ENCODE measurements around the gene SLC9A5.
A peak's percentile ranks its signal among the peaks of the same experiment; 100 is the strongest.

Gene SLC9A5

DNA sequence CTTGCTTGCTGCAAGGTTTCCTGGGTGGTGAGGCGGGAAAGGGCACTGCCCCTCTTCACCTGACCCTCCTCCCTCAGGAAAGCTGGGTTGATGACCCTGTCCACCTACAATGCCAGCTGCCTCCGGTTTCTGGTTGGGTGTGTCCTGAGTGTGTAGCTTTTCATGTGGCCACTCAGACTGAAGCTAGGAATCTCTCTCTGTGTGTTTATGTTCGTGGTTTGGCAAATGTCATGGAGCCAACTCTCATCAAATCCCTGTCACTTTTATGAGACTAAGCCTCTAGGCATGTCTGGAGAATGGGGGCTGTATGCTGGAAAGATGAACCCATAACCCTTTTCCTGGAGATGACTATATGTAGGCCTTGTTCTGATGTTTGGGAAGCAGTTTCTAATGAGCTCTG, 47.6 kb downstream of the SLC9A5 start:
- Histone ChIP-seq H2AK5ac (ENCODE audit: low read length) (no peak overlapping the region), H4K8ac (ENCODE audit: low read depth, low read length) (no peak overlapping the region), H3K23ac (ENCODE audit: low read length) (no peak overlapping the region), H3K4me2 (ENCODE audit: low read length) (no peak overlapping the region), H3K27me3 (ENCODE audit: insufficient read depth, low read length, poor library complexity) (no peaks in the 10 kb centered on the region), H3K27ac (ENCODE audit: low read depth, low read length) (no peak overlapping the region), H3K4me3 (ENCODE audit: low read length) (no peak overlapping the region), H3K56ac (ENCODE audit: low read length) (no peak overlapping the region), H3K36me3 (ENCODE audit: control insufficient read depth, insufficient read depth, low read length) (no peaks in the 10 kb centered on the region), H3K4me1 (ENCODE audit: control insufficient read depth, low read depth, low read length) (no peaks in the 10 kb centered on the region), H3K79me1 (ENCODE audit: low read length) (no peaks in the 10 kb centered on the region), H2BK5ac (ENCODE audit: low read length) (no peak overlapping the region), H2BK120ac (ENCODE audit: low read depth, low read length) (no peak overlapping the region), H3K9ac (ENCODE audit: low read length) (no peak overlapping the region), H4K5ac (ENCODE audit: low read length) (no peak overlapping the region), H3K18ac (ENCODE audit: low read length) (no peak overlapping the region), H3K79me2 (ENCODE audit: control insufficient read depth, insufficient read depth, low read length) (no peaks in the 10 kb centered on the region), H2BK15ac (replicated peaks; ENCODE audit: low read depth) (no peak overlapping the region), H3K4ac (ENCODE audit: low read depth, low read length) (no peak overlapping the region)
- WGBS (ENCODE audit: extremely low coverage, insufficient coverage, low lambda C conversion rate): no CpG with 5 or more reads among the region's 3 CpGs
- DNase-seq: no peak

DNA sequence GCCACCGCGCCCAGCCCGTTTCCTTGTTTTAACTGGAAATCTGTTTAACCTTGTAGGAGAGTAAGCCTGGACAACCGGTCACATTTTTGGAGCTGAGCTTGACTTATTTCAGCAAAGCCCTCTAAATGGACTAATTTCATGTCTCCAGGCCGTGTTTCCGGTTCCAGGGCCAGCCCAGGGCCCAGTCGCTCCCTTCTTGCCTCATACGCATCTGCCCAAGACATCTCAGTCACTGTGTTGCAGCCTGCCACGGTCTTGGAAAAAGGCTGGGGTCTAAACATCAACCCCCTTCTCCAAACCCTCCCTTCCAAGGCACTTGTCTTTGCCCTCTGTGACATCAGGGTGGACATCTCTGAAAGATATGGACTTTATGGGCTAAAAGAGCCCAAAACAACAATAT, 49.5 kb downstream of the SLC9A5 start:
- DNase-seq: no peak
- Histone ChIP-seq H2BK5ac (ENCODE audit: low read length) (no peak overlapping the region), H4K5ac (ENCODE audit: low read length) (no peak overlapping the region)

GRCh38 chr16:67299269-67299668, 50.5 kb downstream of the SLC9A5 start:
- H3K27ac ChIP-seq (ENCODE audit: low read depth, low read length): no peak overlapping the region
- no peak overlapping the region for H3K18ac ChIP-seq (ENCODE audit: low read length)
- no peak overlapping the region for H2BK15ac ChIP-seq (replicated peaks; ENCODE audit: low read depth)
- H3K79me2 ChIP-seq (ENCODE audit: control insufficient read depth, insufficient read depth, low read length): no peaks in the 10 kb centered on the region
- H3K4ac ChIP-seq (ENCODE audit: low read depth, low read length): no peak overlapping the region
- H2AK5ac ChIP-seq (ENCODE audit: low read length): no peak overlapping the region
- no peak overlapping the region for H4K5ac ChIP-seq (ENCODE audit: low read length)
- H3K4me3 ChIP-seq (ENCODE audit: low read length): no peak overlapping the region
- no peaks in the 10 kb centered on the region for H3K36me3 ChIP-seq (ENCODE audit: control insufficient read depth, insufficient read depth, low read length)
- H3K23ac ChIP-seq (ENCODE audit: low read length): no peak overlapping the region
- DNase-seq: no peak
- H3K79me1 ChIP-seq (ENCODE audit: low read length): no peaks in the 10 kb centered on the region
- H2BK5ac ChIP-seq (ENCODE audit: low read length): no peak overlapping the region
- H4K8ac ChIP-seq (ENCODE audit: low read depth, low read length): no peak overlapping the region
- no peak overlapping the region for H3K9ac ChIP-seq (ENCODE audit: low read length)
- no peak overlapping the region for H3K4me2 ChIP-seq (ENCODE audit: low read length)
- no peaks in the 10 kb centered on the region for H3K27me3 ChIP-seq (ENCODE audit: insufficient read depth, low read length, poor library complexity)
- no peaks in the 10 kb centered on the region for H3K4me1 ChIP-seq (ENCODE audit: control insufficient read depth, low read depth, low read length)
- no peak overlapping the region for H3K56ac ChIP-seq (ENCODE audit: low read length)
- no CpG with 5 or more reads among the region's 15 CpGs for WGBS (ENCODE audit: extremely low coverage, insufficient coverage, low lambda C conversion rate)
- no peak overlapping the region for H2BK120ac ChIP-seq (ENCODE audit: low read depth, low read length)

More for the DNA sequence above, 49.5 kb downstream of the SLC9A5 start:
- no peak overlapping the region for H2AK5ac ChIP-seq (ENCODE audit: low read length)
- no peaks in the 10 kb centered on the region for H3K27me3 ChIP-seq (ENCODE audit: insufficient read depth, low read length, poor library complexity)
- no peaks in the 10 kb centered on the region for H3K36me3 ChIP-seq (ENCODE audit: control insufficient read depth, insufficient read depth, low read length)
- no peak overlapping the region for H3K4me2 ChIP-seq (ENCODE audit: low read length)
- H3K56ac ChIP-seq (ENCODE audit: low read length): no peak overlapping the region
- no peak overlapping the region for H3K18ac ChIP-seq (ENCODE audit: low read length)
- H2BK120ac ChIP-seq (ENCODE audit: low read depth, low read length): no peak overlapping the region
- no peak overlapping the region for H4K8ac ChIP-seq (ENCODE audit: low read depth, low read length)
- no peaks in the 10 kb centered on the region for H3K79me1 ChIP-seq (ENCODE audit: low read length)
- H3K79me2 ChIP-seq (ENCODE audit: control insufficient read depth, insufficient read depth, low read length): no peaks in the 10 kb centered on the region
- no CpG with 5 or more reads among the region's 9 CpGs for WGBS (ENCODE audit: extremely low coverage, insufficient coverage, low lambda C conversion rate)
- H3K27ac ChIP-seq (ENCODE audit: low read depth, low read length): no peak overlapping the region
- H3K4me1 ChIP-seq (ENCODE audit: control insufficient read depth, low read depth, low read length): no peaks in the 10 kb centered on the region
- H3K4ac ChIP-seq (ENCODE audit: low read depth, low read length): no peak overlapping the region
- no peak overlapping the region for H3K23ac ChIP-seq (ENCODE audit: low read length)
- H3K4me3 ChIP-seq (ENCODE audit: low read length): no peak overlapping the region
- no peak overlapping the region for H3K9ac ChIP-seq (ENCODE audit: low read length)
- no peak overlapping the region for H2BK15ac ChIP-seq (replicated peaks; ENCODE audit: low read depth)

- Histone ChIP-seq H3K9ac (ENCODE audit: low read length) (no peak overlapping the region), H2AK5ac (ENCODE audit: low read length) (no peak overlapping the region), H2BK5ac (ENCODE audit: low read length) (no peak overlapping the region), H4K8ac (ENCODE audit: low read depth, low read length) (no peak overlapping the region), H3K4me1 (ENCODE audit: control insufficient read depth, low read depth, low read length) (no peaks in the 10 kb centered on the region), H3K79me1 (ENCODE audit: low read length) (no peaks in the 10 kb centered on the region), H3K79me2 (ENCODE audit: control insufficient read depth, insufficient read depth, low read length) (no peaks in the 10 kb centered on the region), H3K23ac (ENCODE audit: low read length) (no peak overlapping the region), H3K4me3 (ENCODE audit: low read length) (no peak overlapping the region), H3K27me3 (ENCODE audit: insufficient read depth, low read length, poor library complexity) (no peaks in the 10 kb centered on the region), H2BK120ac (ENCODE audit: low read depth, low read length) (no peak overlapping the region), H3K56ac (ENCODE audit: low read length) (no peak overlapping the region), H4K5ac (ENCODE audit: low read length) (no peak overlapping the region), H3K4ac (ENCODE audit: low read depth, low read length) (no peak overlapping the region), H3K18ac (ENCODE audit: low read length) (no peak overlapping the region), H3K27ac (ENCODE audit: low read depth, low read length) (no peak overlapping the region), H2BK15ac (replicated peaks; ENCODE audit: low read depth) (no peak overlapping the region), H3K36me3 (ENCODE audit: control insufficient read depth, insufficient read depth, low read length) (no peaks in the 10 kb centered on the region), H3K4me2 (ENCODE audit: low read length) (no peak overlapping the region)
- no peak for DNase-seq
- WGBS (ENCODE audit: extremely low coverage, insufficient coverage, low lambda C conversion rate): no CpG with 5 or more reads among the region's 11 CpGs
Measured at GRCh38 chr16:67301080-67301782, 52.5 kb downstream of the SLC9A5 start.

DNA sequence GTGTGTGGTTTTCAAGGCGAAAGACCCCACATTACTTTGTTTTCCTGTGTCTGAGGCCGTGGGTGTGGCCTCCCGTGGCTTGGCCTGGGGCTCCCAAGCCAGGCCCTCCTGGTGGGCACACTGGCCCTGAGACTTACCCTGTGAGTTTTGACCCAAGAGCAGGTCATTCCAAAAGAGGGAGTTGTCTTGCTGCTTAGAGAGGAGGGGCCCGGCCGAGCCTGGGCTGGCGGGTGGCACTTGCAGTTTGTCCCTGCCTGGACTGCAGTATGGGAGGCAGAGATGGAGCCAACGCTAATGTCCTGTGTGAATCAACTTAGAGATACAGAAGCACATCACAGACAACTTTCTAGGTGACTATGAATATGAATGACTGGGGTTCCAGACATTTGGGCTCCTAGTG, 53.3 kb downstream of the SLC9A5 start:
- Histone ChIP-seq H3K56ac (ENCODE audit: low read length) (no peak overlapping the region), H4K5ac (ENCODE audit: low read length) (no peak overlapping the region), H3K27ac (ENCODE audit: low read depth, low read length) (no peak overlapping the region), H3K79me2 (ENCODE audit: control insufficient read depth, insufficient read depth, low read length) (no peaks in the 10 kb centered on the region), H4K8ac (ENCODE audit: low read depth, low read length) (no peak overlapping the region), H3K4ac (ENCODE audit: low read depth, low read length) (no peak overlapping the region), H3K4me2 (ENCODE audit: low read length) (no peak overlapping the region), H2BK5ac (ENCODE audit: low read length) (no peak overlapping the region), H3K27me3 (ENCODE audit: insufficient read depth, low read length, poor library complexity) (no peaks in the 10 kb centered on the region), H3K23ac (ENCODE audit: low read length) (no peak overlapping the region), H2BK120ac (ENCODE audit: low read depth, low read length) (no peak overlapping the region), H2AK5ac (ENCODE audit: low read length) (no peak overlapping the region), H3K18ac (ENCODE audit: low read length) (no peak overlapping the region), H2BK15ac (replicated peaks; ENCODE audit: low read depth) (no peak overlapping the region), H3K4me1 (ENCODE audit: control insufficient read depth, low read depth, low read length) (no peaks in the 10 kb centered on the region), H3K36me3 (ENCODE audit: control insufficient read depth, insufficient read depth, low read length) (no peaks in the 10 kb centered on the region), H3K79me1 (ENCODE audit: low read length) (no peaks in the 10 kb centered on the region), H3K9ac (ENCODE audit: low read length) (no peak overlapping the region), H3K4me3 (ENCODE audit: low read length) (no peak overlapping the region)
- no CpG with 5 or more reads among the region's 7 CpGs for WGBS (ENCODE audit: extremely low coverage, insufficient coverage, low lambda C conversion rate)
- DNase-seq: no peak

DNA sequence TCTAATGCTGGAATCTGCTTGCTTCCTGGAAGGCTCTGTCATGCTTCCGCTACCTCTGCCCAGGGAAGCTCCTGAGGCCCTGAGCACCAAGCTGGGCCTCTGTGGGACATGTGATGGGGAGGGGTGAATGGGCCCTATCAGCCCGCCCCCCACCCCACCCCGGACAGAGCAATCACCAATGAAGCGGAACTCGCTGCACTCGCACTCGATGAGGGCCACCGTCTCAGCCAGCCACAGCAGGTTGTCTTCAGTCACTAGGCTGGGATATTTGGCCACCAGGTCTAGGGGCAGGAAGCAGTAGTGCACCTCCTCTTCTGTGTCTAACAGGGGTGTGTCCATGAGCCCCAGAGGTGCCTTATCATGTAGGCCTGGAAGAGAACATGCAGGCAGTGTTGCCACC, 54.2 kb downstream of the SLC9A5 start:
- no peak overlapping the region for H3K4me3 ChIP-seq (ENCODE audit: low read length)
- H3K36me3 ChIP-seq (ENCODE audit: control insufficient read depth, insufficient read depth, low read length): no peaks in the 10 kb centered on the region
- H3K79me2 ChIP-seq (ENCODE audit: control insufficient read depth, insufficient read depth, low read length): no peaks in the 10 kb centered on the region
- H2BK120ac ChIP-seq (ENCODE audit: low read depth, low read length): no peak overlapping the region
- peak; percentile 8 for DNase-seq
- no peak overlapping the region for H2BK15ac ChIP-seq (replicated peaks; ENCODE audit: low read depth)
- no peak overlapping the region for H3K27ac ChIP-seq (ENCODE audit: low read depth, low read length)
- no peak overlapping the region for H3K56ac ChIP-seq (ENCODE audit: low read length)
- H3K9ac ChIP-seq (ENCODE audit: low read length): no peak overlapping the region
- no peak overlapping the region for H2BK5ac ChIP-seq (ENCODE audit: low read length)
- no peaks in the 10 kb centered on the region for H3K27me3 ChIP-seq (ENCODE audit: insufficient read depth, low read length, poor library complexity)
- no peak overlapping the region for H3K23ac ChIP-seq (ENCODE audit: low read length)
- no peak overlapping the region for H4K5ac ChIP-seq (ENCODE audit: low read length)
- H3K79me1 ChIP-seq (ENCODE audit: low read length): no peaks in the 10 kb centered on the region
- no peak overlapping the region for H3K18ac ChIP-seq (ENCODE audit: low read length)
- H3K4me1 ChIP-seq (ENCODE audit: control insufficient read depth, low read depth, low read length): no peaks in the 10 kb centered on the region
- H3K4ac ChIP-seq (ENCODE audit: low read depth, low read length): no peak overlapping the region
- H3K4me2 ChIP-seq (ENCODE audit: low read length): no peak overlapping the region
- WGBS (ENCODE audit: extremely low coverage, insufficient coverage, low lambda C conversion rate): no CpG with 5 or more reads among the region's 8 CpGs
- H2AK5ac ChIP-seq (ENCODE audit: low read length): no peak overlapping the region
- no peak overlapping the region for H4K8ac ChIP-seq (ENCODE audit: low read depth, low read length)

Measured in mesendoderm (in vitro differentiated cells).